ENCODE results near the gene MPP2.

The MPP2 gene

DNA sequence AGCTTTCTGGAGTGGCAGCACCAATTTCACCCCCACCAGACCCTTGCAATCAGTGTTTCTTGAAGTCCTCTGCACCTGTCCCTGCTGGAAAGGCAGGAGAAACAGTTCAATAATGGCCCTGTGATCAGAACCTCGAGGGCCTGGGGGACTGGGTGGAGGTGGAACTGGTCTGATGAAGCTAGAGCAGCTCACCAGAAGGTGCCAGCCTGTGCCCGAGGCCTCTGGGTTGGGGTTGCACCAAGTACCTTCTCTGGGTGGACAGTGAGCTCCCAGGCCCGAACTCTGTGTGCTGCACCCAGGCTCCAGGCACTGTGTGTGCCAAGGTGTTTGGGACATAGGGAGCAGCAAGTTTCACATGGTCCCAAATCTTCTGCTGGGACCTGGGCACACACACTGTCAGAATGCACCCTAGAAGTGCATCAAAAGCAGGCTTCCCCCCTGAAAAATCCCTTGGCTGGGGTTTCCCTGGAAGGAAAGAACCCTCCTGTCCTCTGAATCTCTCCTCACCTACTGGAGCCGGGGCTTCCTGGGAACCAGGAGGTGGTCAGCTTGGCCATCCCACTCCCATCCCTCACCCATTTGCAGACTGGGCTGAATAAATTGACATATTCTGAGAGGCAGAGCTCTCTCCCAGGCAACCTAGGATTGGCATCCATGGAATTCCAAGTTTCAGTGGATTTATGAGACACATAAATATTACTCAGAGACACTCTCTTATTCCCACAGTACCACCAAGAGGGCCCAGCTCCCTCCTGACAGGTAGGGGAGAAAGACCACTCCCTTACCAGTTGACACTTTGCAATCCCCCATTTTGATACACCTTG is 43.0 kb downstream of the MPP2 start:
- H3K4me3 ChIP-seq (ENCODE audit: low read depth, low read length): no peak overlapping the region
- TF ChIP-seq, protein P1, sequence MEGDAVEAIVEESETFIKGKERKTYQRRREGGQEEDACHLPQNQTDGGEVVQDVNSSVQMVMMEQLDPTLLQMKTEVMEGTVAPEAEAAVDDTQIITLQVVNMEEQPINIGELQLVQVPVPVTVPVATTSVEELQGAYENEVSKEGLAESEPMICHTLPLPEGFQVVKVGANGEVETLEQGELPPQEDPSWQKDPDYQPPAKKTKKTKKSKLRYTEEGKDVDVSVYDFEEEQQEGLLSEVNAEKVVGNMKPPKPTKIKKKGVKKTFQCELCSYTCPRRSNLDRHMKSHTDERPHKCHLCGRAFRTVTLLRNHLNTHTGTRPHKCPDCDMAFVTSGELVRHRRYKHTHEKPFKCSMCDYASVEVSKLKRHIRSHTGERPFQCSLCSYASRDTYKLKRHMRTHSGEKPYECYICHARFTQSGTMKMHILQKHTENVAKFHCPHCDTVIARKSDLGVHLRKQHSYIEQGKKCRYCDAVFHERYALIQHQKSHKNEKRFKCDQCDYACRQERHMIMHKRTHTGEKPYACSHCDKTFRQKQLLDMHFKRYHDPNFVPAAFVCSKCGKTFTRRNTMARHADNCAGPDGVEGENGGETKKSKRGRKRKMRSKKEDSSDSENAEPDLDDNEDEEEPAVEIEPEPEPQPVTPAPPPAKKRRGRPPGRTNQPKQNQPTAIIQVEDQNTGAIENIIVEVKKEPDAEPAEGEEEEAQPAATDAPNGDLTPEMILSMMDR (IDR thresholded peaks at IDR 0.05; ENCODE audit: insufficient read depth, low read depth, low read length, missing control alignments): no peak
- DNase-seq (ENCODE audit: low read depth): no peak

DNA sequence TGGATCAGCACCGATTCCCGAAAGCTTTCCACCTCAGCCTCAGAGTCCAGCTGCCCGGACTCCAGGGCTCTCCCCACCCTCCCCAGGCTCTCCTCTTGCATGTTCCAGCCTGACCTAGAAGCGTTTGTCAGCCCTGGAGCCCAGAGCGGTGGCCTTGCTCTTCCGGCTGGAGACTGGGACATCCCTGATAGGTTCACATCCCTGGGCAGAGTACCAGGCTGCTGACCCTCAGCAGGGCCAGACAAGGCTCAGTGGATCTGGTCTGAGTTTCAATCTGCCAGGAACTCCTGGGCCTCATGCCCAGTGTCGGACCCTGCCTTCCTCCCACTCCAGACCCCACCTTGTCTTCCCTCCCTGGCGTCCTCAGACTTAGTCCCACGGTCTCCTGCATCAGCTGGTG is 45.4 kb downstream of the MPP2 start:
- DNase-seq (ENCODE audit: low read depth): no peak
- H3K4me3 ChIP-seq (ENCODE audit: low read depth, low read length): no peak overlapping the region
- TF ChIP-seq, protein P1 (IDR thresholded peaks at IDR 0.05; ENCODE audit: insufficient read depth, low read depth, low read length, missing control alignments): no peak

DNA sequence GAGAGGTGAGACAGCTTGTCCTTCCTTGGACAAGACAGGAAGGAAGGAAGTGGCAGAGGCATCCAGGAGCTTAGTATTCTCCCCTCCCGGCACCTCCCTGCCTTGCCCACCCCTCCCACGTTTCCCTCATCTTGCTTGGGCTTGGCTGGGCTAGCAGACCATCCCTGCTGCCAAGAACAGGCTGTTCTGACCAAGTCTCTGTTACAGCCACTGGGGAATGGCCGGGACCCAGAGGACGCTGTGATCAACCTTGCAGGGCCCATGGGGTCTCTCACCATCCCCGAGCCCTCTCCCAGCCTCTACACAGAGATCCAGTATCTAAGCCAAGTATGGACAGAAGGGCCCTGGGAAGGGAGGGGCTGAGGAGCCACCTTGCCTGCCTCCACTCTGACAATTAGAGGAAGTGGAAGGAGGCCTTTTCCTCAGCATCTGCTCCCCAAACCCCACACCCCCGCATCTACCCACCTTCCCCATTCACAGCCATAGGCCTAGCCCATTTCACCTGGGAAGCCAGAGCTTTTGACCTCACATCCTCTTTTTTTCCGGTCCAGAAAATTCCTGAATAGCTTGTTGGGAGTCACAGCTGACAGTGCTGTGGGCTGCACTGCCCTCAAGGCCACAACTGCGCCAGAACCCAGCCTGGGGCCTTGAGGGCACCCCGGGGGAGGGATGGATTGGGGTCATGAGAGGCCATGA is 46.3 kb downstream of the MPP2 start:
- H3K4me3 ChIP-seq (ENCODE audit: low read depth, low read length): no peak overlapping the region
- TF ChIP-seq, protein P1 (IDR thresholded peaks at IDR 0.05; ENCODE audit: insufficient read depth, low read depth, low read length, missing control alignments): no peak
- DNase-seq (ENCODE audit: low read depth): no peak

DNA sequence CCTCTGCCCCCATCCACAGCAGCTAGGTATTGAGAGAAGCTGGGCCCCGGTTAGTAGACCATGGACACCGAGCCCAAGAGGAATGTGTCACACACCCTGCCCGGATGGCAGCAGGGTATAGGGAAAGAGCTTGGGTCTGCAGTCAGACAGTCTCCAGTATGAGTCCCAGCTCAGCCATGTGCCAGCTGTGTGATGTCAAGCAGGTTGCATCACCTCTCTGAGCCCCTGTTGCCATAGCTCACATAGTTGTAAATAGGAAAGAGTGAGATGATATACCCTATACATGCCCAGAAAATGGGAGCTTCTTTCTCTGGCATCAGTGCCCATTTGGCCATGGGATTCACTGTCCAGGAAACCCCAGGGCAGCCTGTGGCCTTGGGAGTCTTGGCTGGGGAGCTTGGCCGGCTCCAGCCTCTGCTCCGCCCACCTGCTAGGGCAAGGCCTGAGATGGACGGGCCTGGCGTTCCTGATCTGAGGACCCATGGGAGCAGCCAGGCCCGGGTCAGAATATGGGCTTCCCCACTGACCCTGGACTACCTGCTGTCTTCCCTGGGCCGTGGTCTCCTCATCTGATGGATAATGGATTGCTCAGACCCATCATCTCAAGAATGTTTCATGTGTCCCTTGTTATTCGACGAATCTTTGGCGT is 47.1 kb downstream of the MPP2 start:
- TF ChIP-seq, protein P1 (IDR thresholded peaks at IDR 0.05; ENCODE audit: insufficient read depth, low read depth, low read length, missing control alignments): no peak
- H3K4me3 ChIP-seq (ENCODE audit: low read depth, low read length): no peak overlapping the region
- DNase-seq (ENCODE audit: low read depth): no peak

DNA sequence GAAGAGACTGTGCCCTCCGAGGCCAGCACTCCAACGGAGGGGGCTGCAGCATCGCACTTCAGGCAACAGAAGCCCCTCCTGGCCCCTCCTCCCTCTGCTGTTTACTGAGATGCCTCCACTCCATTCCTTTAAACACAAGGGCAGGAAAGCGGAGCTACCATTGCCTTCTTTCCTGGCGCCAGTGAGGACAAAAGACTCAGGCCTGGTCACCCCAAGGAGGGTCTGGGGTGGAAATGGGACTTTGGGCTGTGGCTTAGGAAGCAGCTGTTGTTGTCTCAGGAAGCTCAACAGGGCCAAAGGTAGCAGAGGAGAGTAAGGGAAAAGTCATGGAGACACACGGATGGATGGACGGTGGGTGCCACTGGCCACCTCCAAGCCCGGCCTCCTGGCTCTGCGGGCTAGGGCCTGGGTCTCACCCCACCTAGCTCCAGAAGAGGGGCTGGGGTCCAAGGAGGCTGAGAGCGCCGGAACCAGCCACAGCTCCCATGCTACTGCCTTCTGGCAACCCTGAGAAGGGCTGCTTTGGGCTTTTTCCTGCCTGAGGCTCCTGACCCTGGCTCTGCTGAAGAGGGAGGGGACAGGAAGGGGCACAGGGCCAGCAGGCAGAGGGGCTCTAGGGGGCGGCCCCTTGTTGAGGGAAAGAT is 49.3 kb downstream of the MPP2 start:
- TF ChIP-seq, protein P1 (IDR thresholded peaks at IDR 0.05; ENCODE audit: insufficient read depth, low read depth, low read length, missing control alignments): no peak
- no peak overlapping the region for H3K4me3 ChIP-seq (ENCODE audit: low read depth, low read length)
- no peak for DNase-seq (ENCODE audit: low read depth)

DNA sequence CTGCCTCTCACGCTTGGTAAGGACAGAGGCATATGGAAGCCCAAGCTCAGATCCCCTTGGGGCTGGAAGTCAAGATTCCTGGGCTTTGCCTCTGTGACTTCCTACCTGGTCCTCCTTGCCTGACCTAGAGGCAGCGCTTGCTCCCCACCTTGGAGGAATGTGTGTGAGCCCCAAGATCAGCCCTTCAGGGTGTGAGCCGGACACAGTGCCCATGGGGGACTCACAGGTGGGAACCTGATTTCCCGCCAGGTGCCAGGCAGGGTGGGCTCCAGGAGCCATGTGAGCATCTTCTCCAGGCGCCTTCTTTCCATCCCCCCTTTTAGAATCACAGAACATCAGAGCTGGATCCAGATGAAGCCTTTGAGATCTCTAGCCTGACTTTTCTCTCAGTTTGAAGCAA is 50.2 kb downstream of the MPP2 start:
- DNase-seq (ENCODE audit: low read depth): no peak
- no peak overlapping the region for H3K4me3 ChIP-seq (ENCODE audit: low read depth, low read length)
- TF ChIP-seq, protein P1 (IDR thresholded peaks at IDR 0.05; ENCODE audit: insufficient read depth, low read depth, low read length, missing control alignments): no peak
